Measurements from ENCODE around the gene SAMD14. TPM values are rescaled to one million over a fixed set of nuclear protein-coding genes. Genes with fewer than 3 reads are reported as not detected.

Gene SAMD14
- total and polyA plus RNA-seq, 5 donors, result 2.4 to 4.0 (median 3.3) TPM

GRCh38 chr17:50153650-50154575 is 24.0 kb upstream of the SAMD14 start:
- Histone ChIP-seq H3K4me1 (ENCODE audit: control insufficient read depth, insufficient read depth, low read length) (peaks cover 14% of the 10 kb centered on the region), H3K27ac (ENCODE audit: low read length) (peak overlapping the region; percentile 68)

GRCh38 chr17:50152736-50153135 is 22.8 kb upstream of the SAMD14 start:
- Histone ChIP-seq H3K27ac (ENCODE audit: low read length) (peak overlapping the region; percentile 25), H3K27me3 (ENCODE audit: control insufficient read depth, insufficient read depth) (no peaks in the 10 kb centered on the region), H3K4me1 (ENCODE audit: control insufficient read depth, insufficient read depth, low read length) (peaks cover 14% of the 10 kb centered on the region), H3K4me3 (ENCODE audit: low read length) (no peak overlapping the region), H3K9me3 (ENCODE audit: control insufficient read depth, low read length) (no peaks in the 10 kb centered on the region)
- 62% methylated on average over 7 of the region's 7 CpGs for WGBS
- DNase-seq, result peak; percentile 20 to 58 (median 36)
- ATAC-seq, result no peak
- intact Hi-C loops (cut with DNase I), result loop anchor here in 1 of 4 donors (10.0 kb wide), 1 partner anchor 58 kb away; the partner anchor contains the start of gene PDK2

More at GRCh38 chr17:50153650-50154575, 24.0 kb upstream of the SAMD14 start:
- peak; percentile 75 to 93 (median 93) for DNase-seq
- H3K9me3 ChIP-seq (ENCODE audit: control insufficient read depth, low read length), result no peaks in the 10 kb centered on the region
- H3K4me3 ChIP-seq (ENCODE audit: low read length), result no peak overlapping the region
- intact Hi-C loops (cut with DNase I), result loop anchor here in 1 of 4 donors (10.0 kb wide), 1 partner anchor 59 kb away; the partner anchor contains the start of gene PDK2
- ATAC-seq, result peak; percentile 27 to 38
- 19% methylated on average over 16 of the region's 16 CpGs for WGBS
- H3K27me3 ChIP-seq (ENCODE audit: control insufficient read depth, insufficient read depth), result no peaks in the 10 kb centered on the region

- H3K4me3 ChIP-seq (ENCODE audit: low read length), result peak overlapping the region; percentile 86
- H3K4me1 ChIP-seq (ENCODE audit: control insufficient read depth, insufficient read depth, low read length), result peaks cover 17% of the 10 kb centered on the region
- peak; percentile 82 to 92 (median 88) for DNase-seq
- H3K27me3 ChIP-seq (ENCODE audit: control insufficient read depth, insufficient read depth), result no peaks in the 10 kb centered on the region
- H3K9me3 ChIP-seq (ENCODE audit: control insufficient read depth, low read length), result no peaks in the 10 kb centered on the region
- H3K27ac ChIP-seq (ENCODE audit: low read length), result peak overlapping the region; percentile 78
- intact Hi-C loops (cut with DNase I), result loop anchor here in 1 of 4 donors (10.0 kb wide), 1 partner anchor 57 kb away; the partner anchor contains the start of gene PDK2
- peak; percentile 73 to 79 for ATAC-seq
- 4% methylated on average over 12 of the region's 12 CpGs for WGBS
These were observed 22.1 kb upstream of the SAMD14 start for GRCh38 chr17:50151937-50152547.

- peak overlapping the region; percentile 96 for H3K27ac ChIP-seq (ENCODE audit: low read length)
- DNase-seq (peak; percentile 92 to 97 (median 96)), ATAC-seq (peak; percentile 77 to 79)
- no peaks in the 10 kb centered on the region for H3K27me3 ChIP-seq (ENCODE audit: control insufficient read depth, insufficient read depth)
- H3K4me1 ChIP-seq (ENCODE audit: control insufficient read depth, insufficient read depth, low read length), result peaks cover 23% of the 10 kb centered on the region
- H3K4me3 ChIP-seq (ENCODE audit: low read length), result peak overlapping the region; percentile 86
- no peaks in the 10 kb centered on the region for H3K9me3 ChIP-seq (ENCODE audit: control insufficient read depth, low read length)
- under 1% methylated on average over 40 of the region's 40 CpGs for WGBS
- intact Hi-C loops (cut with DNase I), result loop anchor here in 1 of 4 donors (10.0 kb wide), 1 partner anchor 56 kb away; the partner anchor contains the start of gene PDK2
These were observed 21.3 kb upstream of the SAMD14 start for GRCh38 chr17:50151041-50151936.

- ATAC-seq, result no peak
- no peaks in the 10 kb centered on the region for H3K27me3 ChIP-seq (ENCODE audit: control insufficient read depth, insufficient read depth)
- peak within 1 kb of the TSS; percentile 86 for H3K4me3 ChIP-seq (ENCODE audit: low read length)
- DNase-seq, result peak; percentile 22 to 71 (median 58)
- H3K4me1 ChIP-seq (ENCODE audit: control insufficient read depth, insufficient read depth, low read length), result peaks cover 23% of the 10 kb centered on the region
- no peaks in the 10 kb centered on the region for H3K9me3 ChIP-seq (ENCODE audit: control insufficient read depth, low read length)
- intact Hi-C loops (cut with DNase I), result loop anchor here in 1 of 4 donors (10.0 kb wide), 1 partner anchor 56 kb away; the partner anchor contains the start of gene PDK2
- under 1% methylated on average over 69 of the region's 69 CpGs for WGBS
- peak within 1 kb of the TSS; percentile 96 for H3K27ac ChIP-seq (ENCODE audit: low read length)
These were observed 20.5 kb upstream of the SAMD14 start, which contains the start of gene PPP1R9B for GRCh38 chr17:50150354-50151040. Gene PPP1R9B, minus strand, starts transcription at chr17:50150677. Its CDS starts 164 bp downstream, at chr17:50150513.

- no peaks in the 10 kb centered on the region for H3K27me3 ChIP-seq (ENCODE audit: control insufficient read depth, insufficient read depth)
- intact Hi-C loops (cut with DNase I), result loop anchor here in 1 of 4 donors (10.0 kb wide), 1 partner anchor 55 kb away; the partner anchor contains the start of gene PDK2
- H3K4me1 ChIP-seq (ENCODE audit: control insufficient read depth, insufficient read depth, low read length), result peaks cover 26% of the 10 kb centered on the region
- H3K9me3 ChIP-seq (ENCODE audit: control insufficient read depth, low read length), result no peaks in the 10 kb centered on the region
- DNase-seq (peak; percentile 39 to 87 (median 87)), ATAC-seq (no peak)
- H3K4me3 ChIP-seq (ENCODE audit: low read length), result peak overlapping the region; percentile 86
- under 1% methylated on average over 123 of the region's 123 CpGs for WGBS
- peak overlapping the region; percentile 82 for H3K27ac ChIP-seq (ENCODE audit: low read length)
These were observed 19.7 kb upstream of the SAMD14 start for GRCh38 chr17:50149417-50150353.

GRCh38 chr17:50149091-50149416 is 19.1 kb upstream of the SAMD14 start:
- H3K27me3 ChIP-seq (ENCODE audit: control insufficient read depth, insufficient read depth), result no peaks in the 10 kb centered on the region
- ATAC-seq (no peak), DNase-seq (peak in 1 of 3 donors; percentile 80)
- intact Hi-C loops (cut with DNase I), result no loop called here
- under 1% methylated on average over 30 of the region's 30 CpGs for WGBS
- H3K9me3 ChIP-seq (ENCODE audit: control insufficient read depth, low read length), result no peaks in the 10 kb centered on the region
- peak overlapping the region; percentile 82 for H3K27ac ChIP-seq (ENCODE audit: low read length)
- peaks cover 20% of the 10 kb centered on the region for H3K4me1 ChIP-seq (ENCODE audit: control insufficient read depth, insufficient read depth, low read length)
- peak overlapping the region; percentile 86 for H3K4me3 ChIP-seq (ENCODE audit: low read length)

- H3K9me3 ChIP-seq (ENCODE audit: control insufficient read depth, low read length), result no peaks in the 10 kb centered on the region
- peak in 2 of 3 donors; percentile 81 to 83 for DNase-seq
- intact Hi-C loops (cut with DNase I), result no loop called here
- peak overlapping the region; percentile 55 for H3K27ac ChIP-seq (ENCODE audit: low read length)
- 1% methylated on average over 25 of the region's 25 CpGs for WGBS
- H3K4me3 ChIP-seq (ENCODE audit: low read length), result peak overlapping the region; percentile 86
- no peaks in the 10 kb centered on the region for H3K27me3 ChIP-seq (ENCODE audit: control insufficient read depth, insufficient read depth)
- H3K4me1 ChIP-seq (ENCODE audit: control insufficient read depth, insufficient read depth, low read length), result peaks cover 16% of the 10 kb centered on the region
- peak; percentile 1 to 4 for ATAC-seq
These were observed 18.5 kb upstream of the SAMD14 start for GRCh38 chr17:50148226-50149090.
